Left colon (tissue), 2 donors: ENCODE results near the gene CDHR4. TPM values are rescaled to one million over a fixed set of nuclear protein-coding genes. Genes with fewer than 3 reads are reported as not detected.

Experiments used
- ATAC-seq: fragments of 200-7000 bp; cut with Tn5 transposase; one replicate; pipeline ENCODE4 v1.9.1; 2020; ENCODE audit warnings: mild to moderate bottlenecking, moderate library complexity
- DNase-seq, 2 donors: peaks; one replicate each; pipeline ENCODE4 v3.0.0-alpha.2; 2020
- intact Hi-C, 2 donors: fragments of 100-400 bp; cut with DNase I in 1 of 2; cut with micrococcal nuclease in 1 of 2; formaldehyde crosslinking; loops; one replicate each; pipeline versions ENCODE4 v1.11.2 to v1.14.0; 2022; cut with DNase I, micrococcal nuclease
- total RNA-seq, 2 donors: library from RNA; stranded (reverse); fragmentation: NEBNext Ultra II Directional; extraction: Animal tissue kit (Norgen Biotek cat#: 25700); gene quantifications; one replicate each; pipeline ENCODE4 v1.2.1, GENCODE V29; 2021
- donor health status: DM: no; HTN: no; CAD: no.
- donor health status: DM: yes; HTN: yes; CAD: no.

The CDHR4 gene
- total RNA-seq, 2 donors from 2014 or later, result 0.20 TPM; not detected in 1

DNA sequence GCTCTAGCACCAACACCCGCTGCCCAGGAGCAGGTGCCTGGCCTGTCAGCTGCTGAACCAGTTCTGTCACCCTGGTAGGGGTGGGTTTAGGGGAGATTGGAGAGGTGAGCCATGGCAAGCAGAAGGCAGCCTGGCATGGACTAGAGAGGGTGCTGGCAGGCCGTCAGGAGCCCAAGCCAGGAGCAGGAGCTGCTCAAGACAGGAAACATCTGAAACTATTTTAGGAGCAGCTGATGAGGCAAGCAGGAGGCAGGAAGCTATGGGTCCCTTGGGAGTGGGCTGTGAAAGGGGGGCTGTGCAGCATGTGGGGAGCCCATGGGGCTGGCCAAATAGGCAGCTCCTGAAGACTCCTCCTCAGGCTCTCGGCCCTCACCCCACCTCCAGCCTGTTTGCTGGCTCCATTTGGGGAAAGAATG lies 5.7 kb upstream of the CDHR4 start:
- intact Hi-C loops, result loop anchor here in 1 of 2 donors (10.0 kb wide), 1 partner anchor 99 kb away; the partner anchor contains the start of gene MST1R
- DNase-seq (peak; percentile 50 to 57), ATAC-seq (peak; percentile 21)

GRCh38 chr3:49804141-49805041 lies 4.7 kb upstream of the CDHR4 start:
- intact Hi-C loops, result loop anchor here in 1 of 2 donors (5.0 to 10.0 kb wide), 2 partner anchors 38 to 100 kb away; partner anchors contain the start of gene MST1R
- ATAC-seq (no peak), DNase-seq (peak in 1 of 2 donors; percentile 20)

GRCh38 chr3:49803465-49804140 lies 3.9 kb upstream of the CDHR4 start:
- intact Hi-C loops, result loop anchor here in 1 of 2 donors (5.0 to 10.0 kb wide), 2 partner anchors 39 to 101 kb away; partner anchors contain the start of gene MST1R
- peak in 1 of 2 donors; percentile 63 for DNase-seq
- no peak for ATAC-seq

DNA sequence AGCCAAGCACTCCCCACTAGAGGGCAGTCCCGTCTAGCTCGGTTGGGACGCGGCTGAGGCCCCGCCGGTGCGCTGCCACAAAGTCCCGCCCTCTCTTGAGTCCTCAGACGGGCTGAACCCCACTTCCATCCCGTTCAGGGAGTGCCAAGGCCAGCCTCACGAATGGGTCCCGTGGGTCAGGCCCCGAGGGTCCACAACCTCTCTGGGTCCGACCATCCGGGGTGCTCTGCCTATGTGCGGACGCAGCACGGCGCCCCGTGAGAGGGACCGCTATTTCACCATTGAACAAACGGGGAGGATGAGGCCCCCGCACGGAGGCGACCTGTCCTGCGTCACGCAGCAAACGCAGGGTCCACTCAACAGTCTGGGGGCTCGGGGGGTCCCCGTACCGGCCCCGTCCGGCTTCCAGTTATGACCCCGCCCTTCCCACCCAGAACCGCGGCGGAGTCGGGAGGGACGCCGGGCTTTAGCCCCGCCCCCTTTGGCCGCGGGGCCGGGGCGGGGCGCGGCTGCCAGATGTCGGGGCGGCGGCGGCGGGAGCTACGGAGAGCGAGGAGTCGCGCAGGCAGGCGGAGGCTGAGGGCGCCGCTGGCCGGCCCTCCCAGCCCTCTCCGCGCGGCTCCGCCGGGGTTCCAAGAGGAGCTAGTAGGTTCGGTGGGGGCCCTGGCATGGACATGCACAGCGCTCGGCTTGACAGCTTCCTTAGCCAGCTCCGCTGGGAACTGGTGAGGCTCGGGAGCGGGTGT lies 3.2 kb upstream of the CDHR4 start, which contains the start of gene INKA1:
Gene INKA1, plus strand, starts transcription at position 543 of the 746 bp plus-strand sequence. Its CDS starts 132 bp downstream, at position 675.
- ATAC-seq, result peak; percentile 88
- intact Hi-C loops, result loop anchor here in 1 of 2 donors (5.0 to 10.0 kb wide), 2 partner anchors 39 to 102 kb away; partner anchors contain the start of gene MST1R
- DNase-seq, result peak; percentile 90 to 95

DNA sequence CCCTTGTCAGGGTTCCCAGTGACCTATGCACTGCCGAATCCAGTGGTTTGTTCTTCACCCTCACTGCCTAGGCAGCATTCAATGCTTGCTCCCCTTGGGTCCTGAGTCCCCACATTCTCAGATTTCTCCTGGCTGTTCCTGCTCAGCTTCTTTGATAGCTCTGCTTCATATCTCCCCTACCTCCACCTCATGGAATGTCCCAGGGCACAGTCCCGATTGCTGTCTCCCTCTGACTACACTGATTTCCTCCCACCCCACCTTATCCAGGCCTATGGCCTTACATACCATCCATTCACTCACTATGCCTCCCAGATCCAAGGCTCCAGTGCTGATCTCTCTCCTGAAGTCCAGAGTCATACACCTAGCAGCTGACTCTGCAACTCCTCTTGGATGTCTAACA lies 1.5 kb upstream of the CDHR4 start:
- no peak for ATAC-seq
- intact Hi-C loops, result loop anchor here in 1 of 2 donors (5.0 to 10.0 kb wide), 2 partner anchors 41 to 104 kb away; partner anchors contain the start of gene MST1R

GRCh38 chr3:49799105-49799504 lies 568 bp downstream of the CDHR4 start:
- intact Hi-C loops, result no loop called here
- no peak for ATAC-seq
- no peak for DNase-seq

More for the DNA sequence above, 1.5 kb upstream of the CDHR4 start:
- no peak for DNase-seq

DNA sequence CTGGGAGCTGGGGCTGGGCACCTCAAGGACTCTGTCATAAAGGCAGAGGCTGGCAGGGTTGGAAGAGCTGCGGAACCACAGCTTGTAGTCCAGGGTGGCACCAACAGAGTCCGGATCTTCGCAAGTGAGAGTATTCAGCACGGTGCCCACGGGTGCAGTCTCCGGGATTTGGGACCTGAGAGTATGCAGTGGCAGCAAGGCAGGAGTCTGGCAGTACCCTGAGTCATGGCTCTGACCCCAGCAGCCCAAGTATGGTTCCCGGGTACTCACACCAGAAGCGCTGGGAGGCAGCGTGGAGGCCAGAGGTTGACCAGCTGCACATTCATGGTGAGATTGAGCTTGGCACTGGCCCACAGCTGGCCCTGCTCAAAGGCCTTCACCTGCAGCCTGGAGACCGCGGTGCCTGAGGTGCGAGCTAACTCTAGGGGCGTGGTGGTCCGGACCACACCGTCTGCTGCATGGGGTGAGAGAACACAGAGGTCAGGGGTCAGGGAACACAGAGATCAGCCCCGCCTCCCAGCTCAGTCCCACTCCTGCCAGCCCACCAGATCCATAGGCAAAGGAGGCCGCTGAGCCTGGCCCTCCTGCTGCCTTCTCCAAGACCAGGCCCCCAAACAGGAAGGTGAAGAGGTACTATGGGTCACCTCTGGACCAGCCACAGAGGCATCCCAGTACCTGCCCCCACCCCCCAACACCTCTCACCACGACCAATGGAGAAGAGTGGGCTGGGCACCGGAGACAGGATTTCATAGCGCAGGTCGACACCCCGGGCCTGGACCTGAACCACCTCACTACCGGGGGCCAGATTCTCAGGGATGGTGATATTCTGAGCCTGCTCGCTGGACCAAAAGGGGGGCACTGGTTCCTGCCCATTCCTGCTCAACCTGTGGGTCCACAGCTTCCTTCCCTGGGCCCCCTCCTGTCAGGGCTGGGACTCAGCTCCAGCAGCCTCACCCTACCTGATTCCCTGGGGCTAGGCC lies 4.5 kb downstream of the CDHR4 start:
- DNase-seq (no peak), ATAC-seq (no peak)
- intact Hi-C loops, result no loop called here

- intact Hi-C loops, result no loop called here
- ATAC-seq (no peak), DNase-seq (no peak)
These were observed 5.2 kb downstream of the CDHR4 start for GRCh38 chr3:49794431-49794830.

DNA sequence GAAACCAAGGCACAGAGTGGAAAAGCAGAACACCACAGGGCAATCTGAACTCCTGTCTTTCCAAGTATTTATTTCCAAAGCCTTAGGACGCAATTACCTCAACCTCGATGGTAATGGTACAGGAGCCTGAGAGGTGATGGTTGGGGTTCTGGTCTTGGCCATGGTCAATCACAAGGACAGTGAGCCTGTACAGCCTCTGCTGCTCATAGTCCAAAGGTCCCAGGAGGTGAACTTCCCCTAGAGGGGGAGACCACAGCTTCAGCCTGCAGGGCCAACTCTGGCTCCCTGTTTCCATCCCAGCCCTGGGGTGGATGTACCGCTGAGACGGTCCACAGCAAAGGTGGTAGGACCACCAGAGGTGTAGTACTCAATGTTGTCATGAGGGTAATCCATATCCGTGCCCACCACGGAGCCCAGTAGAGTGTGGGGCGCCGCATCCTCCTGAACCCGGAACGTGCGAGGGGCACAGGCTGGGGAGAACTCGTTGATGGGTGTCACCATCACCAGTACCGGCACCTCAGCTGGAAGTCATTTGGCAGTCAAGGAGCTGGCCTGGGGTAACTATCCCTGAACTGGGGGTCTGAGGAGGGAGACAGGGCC lies 6.1 kb downstream of the CDHR4 start:
- ATAC-seq, result no peak

DNA sequence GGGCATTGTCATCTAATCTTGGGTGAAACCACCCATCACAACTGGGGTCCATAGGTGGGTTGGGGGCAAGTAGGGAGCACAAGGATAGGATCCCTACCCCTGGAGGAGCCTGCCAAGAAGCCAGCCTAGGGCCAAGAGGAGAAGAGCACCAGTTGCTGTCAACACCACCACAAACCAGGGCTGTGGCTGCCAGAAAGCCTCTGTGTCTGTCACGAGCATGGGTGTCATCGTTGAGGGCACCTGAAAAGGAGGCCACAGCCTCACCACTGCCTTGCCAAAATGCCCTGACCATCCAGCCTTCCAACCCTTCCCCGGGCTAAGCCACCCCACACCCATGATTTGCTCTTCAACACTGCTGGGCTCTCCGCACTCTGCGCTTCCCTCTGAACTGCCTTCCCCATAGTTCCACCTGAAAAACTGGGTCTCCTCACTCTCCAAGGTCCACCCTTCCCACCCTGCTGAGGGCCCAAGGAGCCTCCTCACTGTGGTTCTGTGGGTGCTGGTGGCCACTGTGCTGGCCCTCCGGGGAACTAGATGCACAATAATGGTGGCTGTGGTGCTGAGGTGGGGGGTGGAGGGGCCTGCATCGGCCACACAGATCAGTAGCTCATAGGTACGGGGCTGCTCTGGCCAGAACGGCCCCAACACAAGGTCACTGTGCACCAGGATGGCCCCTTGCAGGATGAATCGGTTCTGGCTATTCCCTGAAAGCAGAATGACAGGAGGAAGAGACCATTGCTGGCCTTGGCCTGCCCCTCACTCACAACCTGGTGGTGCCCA lies 7.1 kb downstream of the CDHR4 start:
- no peak for ATAC-seq
- intact Hi-C loops, result no loop called here
- DNase-seq, result no peak

More for the DNA sequence above, 6.1 kb downstream of the CDHR4 start:
- DNase-seq, result no peak
- intact Hi-C loops, result no loop called here

DNA sequence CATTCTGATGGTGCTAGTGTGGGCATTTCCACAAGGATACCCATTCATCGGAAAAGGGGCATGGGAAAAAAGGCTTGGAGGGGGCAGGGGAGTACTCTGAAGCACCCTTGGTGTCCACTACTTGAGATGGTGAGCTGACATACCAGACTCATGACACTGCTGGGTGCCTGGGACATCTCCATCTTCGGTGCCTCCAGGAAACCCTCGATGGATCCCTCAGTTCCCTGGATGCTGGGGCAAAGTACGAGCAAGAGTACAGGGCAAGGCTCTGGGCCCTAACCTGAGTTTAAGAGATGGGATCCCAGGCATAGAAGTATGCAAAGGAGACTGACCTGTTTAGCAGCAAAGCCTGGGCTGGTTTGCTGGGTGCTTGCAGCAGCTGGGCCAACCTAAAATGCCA lies 8.1 kb downstream of the CDHR4 start:
- DNase-seq, result no peak
- ATAC-seq, result no peak
- intact Hi-C loops, result no loop called here

DNA sequence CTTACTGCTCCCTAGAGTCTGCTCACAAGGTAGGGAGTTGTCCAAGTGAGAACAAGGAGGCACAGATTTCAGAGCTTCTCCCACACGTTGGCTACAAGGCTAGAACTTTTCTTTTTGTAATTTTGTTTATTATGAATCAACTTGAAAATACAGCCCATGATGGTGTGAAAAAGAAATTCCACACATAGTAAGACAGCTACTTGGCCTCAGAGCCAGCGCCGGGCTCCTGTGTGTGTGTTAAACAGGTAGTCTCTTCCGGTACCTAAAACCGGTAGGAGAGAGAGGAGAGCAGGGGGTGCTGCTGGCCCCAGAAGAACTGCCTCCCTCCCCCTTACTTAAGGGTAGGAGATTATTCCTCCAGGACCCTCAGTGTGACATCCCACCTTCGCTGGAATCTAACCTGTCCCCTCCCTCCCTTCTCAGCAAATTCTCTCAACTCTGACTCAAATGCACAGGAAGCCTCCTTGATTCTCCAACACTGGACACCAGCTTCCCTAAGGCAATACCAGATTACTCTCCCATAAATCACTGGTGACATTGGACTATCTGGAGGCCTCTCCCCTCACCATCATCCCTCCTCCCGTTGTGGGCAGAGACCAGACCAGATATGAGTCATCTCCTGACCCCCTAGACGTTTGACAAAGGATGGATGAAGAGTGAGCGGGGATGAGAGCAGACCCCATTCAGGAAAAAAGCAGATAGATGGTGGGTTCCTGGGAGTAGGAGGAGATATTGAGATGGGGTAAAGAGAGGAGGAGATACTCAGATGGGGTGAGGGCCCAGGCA lies 8.9 kb downstream of the CDHR4 start:
- ATAC-seq (no peak), DNase-seq (no peak)
- intact Hi-C loops, result no loop called here

GRCh38 chr3:49788056-49788455 lies 11.6 kb downstream of the CDHR4 start:
- ATAC-seq, result no peak
- intact Hi-C loops, result no loop called here
- DNase-seq, result no peak

DNA sequence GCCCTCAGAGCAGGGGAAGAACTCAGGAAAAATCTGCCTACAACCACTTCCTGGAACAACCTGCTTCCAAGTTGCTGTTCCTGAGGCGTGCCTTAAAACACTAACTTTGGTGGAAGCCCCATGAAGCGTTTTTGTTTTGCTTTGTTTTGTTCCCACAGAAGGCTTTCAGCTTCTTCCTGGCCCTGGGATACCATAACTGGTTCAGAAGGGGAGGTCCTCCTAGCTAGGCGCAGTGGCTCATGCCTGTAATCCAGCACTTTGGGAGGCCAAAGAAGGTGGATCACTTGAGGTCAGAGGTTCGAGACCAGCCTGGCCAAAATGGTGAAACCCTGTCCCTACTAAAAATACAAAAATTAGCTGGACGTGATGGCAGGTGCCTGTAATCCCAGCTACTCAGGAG lies 12.1 kb downstream of the CDHR4 start:
- DNase-seq (no peak), ATAC-seq (no peak)
- intact Hi-C loops, result no loop called here

DNA sequence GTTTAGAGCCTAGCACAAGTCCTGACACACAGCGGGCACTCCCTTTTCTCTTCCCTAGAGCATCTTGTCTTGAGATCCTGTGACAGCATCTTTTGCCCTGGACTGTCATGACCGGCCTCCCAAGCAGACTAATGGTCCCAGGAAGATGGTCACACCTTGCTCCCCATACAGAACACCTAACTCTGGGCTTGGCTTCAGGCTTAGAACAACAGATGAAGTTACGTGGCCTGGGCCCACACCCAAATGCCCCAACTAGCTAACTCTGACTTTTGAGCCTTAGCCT lies 12.6 kb downstream of the CDHR4 start:
- DNase-seq (no peak), ATAC-seq (no peak)
- intact Hi-C loops, result no loop called here
